IMR-90 (cell line): ENCODE results near the gene PDCD6IP. TPM values are rescaled to one million over a fixed set of nuclear protein-coding genes. Genes with fewer than 3 reads are reported as not detected.
"Not testable (repeated sequence)": the region's sequence is repeated elsewhere in the genome, so short reads cannot be mapped to it uniquely, and the experiment has no call there.

Experiments used
- ATAC-seq: fragments of 200-7000 bp; cut with Tn5 transposase; 2 replicates; pipeline ENCODE4 v1.9.1; 2020; ENCODE audit warnings: low read depth, mild to moderate bottlenecking, moderate library complexity
- BruUV-seq: library from RNA; stranded (reverse); fragments of 400-500 nt; replicated peaks from 2 replicates; lab custom pipeline; 2021; lab: Mats Ljungman, UMichigan
- CTCF ChIA-PET: fragments of 300-600 bp; formaldehyde crosslinking; extraction: SDS; loops from one replicate; lab custom pipeline; 2021; ENCODE audit warnings: antibody characterized with exemption; lab: Yijun Ruan, JAX
- POLR2A ChIA-PET: fragments of 300-600 bp; sonication (Branson Sonifier 250); formaldehyde crosslinking; loops from one replicate; lab custom pipeline; 2022; ENCODE audit warnings: antibody characterized with exemption; ENCODE audit not compliant: unreplicated experiment; lab: Charles Lee
- DNase-seq: peaks from one replicate; pipeline ENCODE4 v3.0.0; 2013
- H2AFZ ChIP-seq: replicated peaks from 2 replicates; pipeline ENCODE3; 2013; ENCODE audit warnings: low read length, mild to moderate bottlenecking; ENCODE audit not compliant: poor library complexity
- H2AK5ac ChIP-seq: 2 replicates; pipeline ENCODE4 v1.6.1; 2013; ENCODE audit warnings: low read depth, low read length, inconsistent platforms
- H2AK9ac ChIP-seq: replicated peaks from 2 replicates; pipeline ENCODE3; 2013; ENCODE audit warnings: mild to moderate bottlenecking, low read depth, low read length, moderate library complexity; ENCODE audit not compliant: poor library complexity
- H2BK120ac ChIP-seq: 2 replicates; pipeline ENCODE4 v1.6.1; 2013; ENCODE audit warnings: low read depth, low read length, inconsistent platforms
- H2BK15ac ChIP-seq: 3 replicates; pipeline ENCODE4 v1.6.1; 2013; ENCODE audit warnings: low read depth, low read length, inconsistent platforms
- H2BK20ac ChIP-seq: 2 replicates; pipeline ENCODE4 v1.6.1; 2013; ENCODE audit warnings: low read depth, mild to moderate bottlenecking, inconsistent platforms, low read length, moderate library complexity
- H2BK5ac ChIP-seq: 2 replicates; pipeline ENCODE4 v1.6.1; 2013; ENCODE audit warnings: mild to moderate bottlenecking, low read depth, low read length, inconsistent platforms; ENCODE audit not compliant: poor library complexity, severe bottlenecking
- H3K14ac ChIP-seq: replicated peaks from 2 replicates; pipeline ENCODE4 v1.6.1; 2013; ENCODE audit warnings: low read depth, low read length, inconsistent platforms
- H3K18ac ChIP-seq: 2 replicates; pipeline ENCODE4 v1.6.1; 2013; ENCODE audit warnings: low read depth, low read length, control low read depth
- H3K23ac ChIP-seq: 2 replicates; pipeline ENCODE4 v1.6.1; 2013; ENCODE audit warnings: low read depth, low read length, inconsistent platforms
- H3K27ac ChIP-seq: 2 replicates; pipeline ENCODE4 v1.5.1; 2013; ENCODE audit warnings: mild to moderate bottlenecking, control low read depth, low read length; ENCODE audit not compliant: insufficient read depth
- H3K27me3 ChIP-seq: 2 replicates; pipeline ENCODE4 v1.6.1; 2013; ENCODE audit warnings: low read length; ENCODE audit not compliant: control insufficient read depth, insufficient read depth
- H3K36me3 ChIP-seq: 2 replicates; pipeline ENCODE4 v1.6.1; 2013; ENCODE audit warnings: low read length, mixed read lengths; ENCODE audit not compliant: control insufficient read depth, insufficient read depth
- H3K4ac ChIP-seq: 2 replicates; pipeline ENCODE4 v1.6.1; 2013; ENCODE audit warnings: low read depth, low read length, inconsistent platforms
- H3K4me1 ChIP-seq: 2 replicates; pipeline ENCODE4 v1.6.1; 2013; ENCODE audit warnings: low read length, mixed read lengths; ENCODE audit not compliant: control insufficient read depth, insufficient read depth
- H3K4me2 ChIP-seq: 2 replicates; pipeline ENCODE4 v1.6.1; 2013; ENCODE audit warnings: low read depth, mild to moderate bottlenecking, control low read depth, low read length, moderate library complexity
- H3K4me3 ChIP-seq: 2 replicates; pipeline ENCODE4 v1.5.1; 2013; ENCODE audit warnings: low read depth, mild to moderate bottlenecking, control low read depth, low read length, moderate library complexity; ENCODE audit not compliant: insufficient read depth
- H3K56ac ChIP-seq: 2 replicates; pipeline ENCODE4 v1.6.1; 2013; ENCODE audit warnings: low read length, inconsistent platforms; ENCODE audit not compliant: insufficient read depth; ENCODE audit errors: extremely low read depth
- H3K79me1 ChIP-seq, 2 experiments: 2 replicates each; pipeline ENCODE4 v1.6.1; 2013; ENCODE audit warnings: low read length in 2 of 2, inconsistent platforms in 1 of 2, low read depth in 1 of 2
- H3K9ac ChIP-seq: 2 replicates; pipeline ENCODE4 v1.6.1; 2013; ENCODE audit warnings: low read depth, low read length, control low read depth
- H3K9me1 ChIP-seq: 2 replicates; pipeline ENCODE4 v1.6.1; 2013; ENCODE audit warnings: low read length, inconsistent platforms; ENCODE audit not compliant: insufficient read depth
- H3K9me3 ChIP-seq: 2 replicates; pipeline ENCODE4 v1.6.1; 2013; ENCODE audit warnings: low read length; ENCODE audit not compliant: control insufficient read depth, insufficient read depth
- H4K20me1 ChIP-seq: 2 replicates; pipeline ENCODE4 v1.6.1; 2013; ENCODE audit warnings: low read length, inconsistent platforms; ENCODE audit not compliant: insufficient read depth
- H4K5ac ChIP-seq: 2 replicates; pipeline ENCODE4 v1.6.1; 2013; ENCODE audit warnings: mild to moderate bottlenecking, low read depth, low read length, control low read depth
- H4K8ac ChIP-seq, 2 experiments: 2 replicates each; pipeline ENCODE4 v1.6.1; 2013; ENCODE audit warnings: low read depth in 2 of 2, low read length in 2 of 2, control low read depth in 1 of 2, inconsistent platforms in 1 of 2
- H4K91ac ChIP-seq: 2 replicates; pipeline ENCODE4 v1.6.1; 2013; ENCODE audit warnings: low read depth, low read length, inconsistent platforms; ENCODE audit not compliant: insufficient read depth
- BHLHE40 ChIP-seq: fragments of 150-350 bp; IDR thresholded peaks from 2 replicates; pipeline ENCODE4 v1.6.1; 2016; ENCODE audit warnings: mild to moderate bottlenecking, low read depth, low read length
- CEBPB ChIP-seq: IDR thresholded peaks from 2 replicates; pipeline ENCODE4 v1.6.1; 2012; ENCODE audit warnings: low read depth, low read length, improper control_type of control experiment
- FOS ChIP-seq: fragments of 150-350 bp; IDR thresholded peaks from 2 replicates; pipeline ENCODE4 v1.6.1; 2016; ENCODE audit warnings: low read depth, low read length
- MAFK ChIP-seq: IDR thresholded peaks from 2 replicates; pipeline ENCODE4 v1.6.1; 2012; ENCODE audit warnings: low read depth, low read length, improper control_type of control experiment
- NFE2L2 ChIP-seq: fragments of 150-350 bp; IDR thresholded peaks from 2 replicates; pipeline ENCODE4 v1.6.1; 2016; ENCODE audit warnings: low read depth, mild to moderate bottlenecking, low read length
- RAD21 ChIP-seq: IDR thresholded peaks from 2 replicates; pipeline ENCODE4 v1.6.1; 2012; ENCODE audit warnings: low read length, improper control_type of control experiment
- RCOR1 ChIP-seq: IDR thresholded peaks from 2 replicates; pipeline ENCODE4 v1.6.1; 2012; ENCODE audit warnings: mild to moderate bottlenecking, low read length, improper control_type of control experiment; ENCODE audit not compliant: insufficient replicate concordance
- SMC3 ChIP-seq: fragments of 150-350 bp; IDR thresholded peaks from 2 replicates; pipeline ENCODE4 v1.6.1; 2016; ENCODE audit warnings: low read depth, mild to moderate bottlenecking, antibody characterized with exemption, low read length, moderate library complexity
- USF2 ChIP-seq: fragments of 150-350 bp; IDR thresholded peaks from 2 replicates; pipeline ENCODE4 v1.6.1; 2017; ENCODE audit warnings: mild to moderate bottlenecking, antibody characterized with exemption, low read length, low read depth
- WGBS, 2 experiments: methylation state at CpG; one replicate each; pipeline versions ENCODE4 v1.1.5 to v1.1.7; 2013; ENCODE audit warnings: missing lambda C conversion rate in 2 of 2; ENCODE audit not compliant: insufficient read length in 1 of 2; ENCODE audit errors: extremely low coverage in 2 of 2; 5-methylcytosine and 5-hydroxymethylcytosine counted together
- dilution Hi-C: fragments of 300-500 bp; cut with HindIII; formaldehyde crosslinking; loops from one replicate; pipeline ENCODE4 v1.14.3; 2018; ENCODE audit warnings: low sequenced_read_pairs; ENCODE audit not compliant: unreplicated experiment
- in situ Hi-C: fragments of 300-500 bp; cut with MboI; formaldehyde crosslinking; loops from 3 replicates; pipeline ENCODE4 v1.14.3; 2019; ENCODE audit warnings: low sequenced_read_pairs, inconsistent platforms, mixed read lengths
- intact Hi-C: fragments of 100-400 bp; cut with micrococcal nuclease; formaldehyde crosslinking; loops from 2 replicates; pipeline ENCODE4 v1.10.0; 2022
- polyA plus RNA-seq, 3 experiments: library from polyadenylated mRNA; depleted of rRNA; stranded (reverse); fragments of >200 nt; gene quantifications; 2 replicates each; pipeline ENCODE4 v1.2.3, GENCODE V29; 2012; ENCODE audit warnings: low replicate concordance in 1 of 3
- total RNA-seq: library from RNA; depleted of rRNA; stranded (reverse); fragments of >200 nt; gene quantifications from 2 replicates; pipeline ENCODE4 v1.2.3, GENCODE V29; 2012

PDCD6IP gene
- total and polyA plus RNA-seq, 2 of the 4 experiments (the other 2 are of a cell fraction), result 68.1 to 78.3 TPM

- Histone ChIP-seq H3K14ac (no peak overlapping the region), H4K5ac (no peak overlapping the region), H2AK9ac (no peak overlapping the region), H4K8ac (no peak overlapping the region), H4K91ac (no peak overlapping the region), H3K18ac (no peak overlapping the region), H3K4me2 (no peak overlapping the region), H2BK15ac (no peak overlapping the region), H3K4me1 (peaks cover 2% of the 10 kb centered on the region; the same call in 1 of the 2 replicates), H3K27ac (no peak overlapping the region), H3K9ac (no peak overlapping the region), H3K4ac (no peak overlapping the region), H3K36me3 (no peaks in the 10 kb centered on the region), H4K20me1 (no peaks in the 10 kb centered on the region), H2BK20ac (no peak overlapping the region), H2AFZ (no peak overlapping the region), H3K79me1 (no peaks in the 10 kb centered on the region), H3K56ac (no peak overlapping the region), H2BK120ac (no peak overlapping the region), H3K9me1 (no peaks in the 10 kb centered on the region), H2AK5ac (no peak overlapping the region), H3K23ac (no peak overlapping the region), H2BK5ac (no peak overlapping the region), H3K9me3 (peaks cover 4% of the 10 kb centered on the region; the same call in 1 of the 2 replicates), H3K4me3 (no peak overlapping the region), H3K27me3 (no peaks in the 10 kb centered on the region)
- ChIA-PET POLR2A (no interaction called here), CTCF (interaction anchor here (1.2 kb wide), 1 partner anchor 25 kb away, joined by 6 read pairs; no protein-coding TSS in a partner anchor)
- intact Hi-C loops (no loop called here), in situ Hi-C loops (no loop called here), dilution Hi-C loops (no loop called here)
- no peak for ATAC-seq
- WGBS, 2 experiments, result no CpG with 5 or more reads among the region's 2 CpGs
- BruUV-seq, result no TSS peak
- DNase-seq, result no peak
- TF ChIP-seq NFE2L2 (no peak), RAD21 (no peak), FOS (no peak), SMC3 (no peak), BHLHE40 (no peak), CEBPB (no peak), MAFK (no peak), USF2 (no peak), RCOR1 (no peak)
Observed at GRCh38 chr3:33751336-33751735, 47.1 kb upstream of the PDCD6IP start.

GRCh38 chr3:33754391-33754790 is 44.0 kb upstream of the PDCD6IP start:
- H3K4me2 ChIP-seq, H4K8ac ChIP-seq, H3K56ac ChIP-seq, H3K79me1 ChIP-seq, H3K9ac ChIP-seq, H3K9me3 ChIP-seq, H3K9me1 ChIP-seq, H2AFZ ChIP-seq, H2BK5ac ChIP-seq, H3K36me3 ChIP-seq, H4K5ac ChIP-seq, H3K23ac ChIP-seq, H2AK5ac ChIP-seq, H2BK15ac ChIP-seq, H4K91ac ChIP-seq, H3K4me1 ChIP-seq, in situ Hi-C loops, H2AK9ac ChIP-seq, H2BK20ac ChIP-seq, H4K20me1 ChIP-seq, dilution Hi-C loops, H3K18ac ChIP-seq, H2BK120ac ChIP-seq, H3K27me3 ChIP-seq, H3K14ac ChIP-seq, DNase-seq, BruUV-seq, POLR2A ChIA-PET, ATAC-seq, H3K4ac ChIP-seq, H3K4me3 ChIP-seq, H3K27ac ChIP-seq, intact Hi-C loops: not testable (repeated sequence)
- CTCF ChIA-PET, result interaction anchor here (1.3 kb wide), 1 partner anchor 33 kb away, joined by 3 read pairs; no protein-coding TSS in a partner anchor
- WGBS, 2 experiments, result no CpG with 5 or more reads among the region's 1 CpG
